ENCODE results near the gene LFNG. TPM values are rescaled to one million over a fixed set of nuclear protein-coding genes. Genes with fewer than 3 reads are reported as not detected.
A peak's percentile ranks its signal among the peaks of the same experiment; 100 is the strongest.

LFNG gene
- total and polyA plus RNA-seq, 8 donors: 5.2 to 59.2 (median 11.0) TPM

DNA sequence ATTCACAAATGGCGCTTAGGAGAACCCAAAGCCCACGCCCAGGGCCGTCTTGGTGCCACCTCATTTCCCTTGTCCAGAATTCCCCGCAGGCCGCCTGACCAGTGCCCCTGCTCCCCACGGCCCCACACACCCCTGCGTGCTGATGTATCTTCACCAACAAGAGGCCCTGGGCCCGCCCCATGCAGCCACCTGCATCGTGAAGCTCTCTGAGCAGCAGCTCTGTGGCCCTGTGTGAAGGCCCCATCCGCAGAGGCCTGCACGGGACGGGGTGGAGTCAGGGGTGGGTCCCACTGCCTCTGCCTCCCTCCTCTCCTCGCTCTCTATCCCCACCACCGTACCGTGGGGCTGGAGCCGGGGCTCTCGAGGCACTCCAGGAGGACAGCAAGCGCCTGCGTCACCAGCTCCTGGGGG, 21.1 kb downstream of the LFNG start:
- Histone ChIP-seq H3K27ac (no peak overlapping the region), H3K4me3 (no peak overlapping the region), H3K36me3 (peaks cover 0 to 81% of the 10 kb centered on the region in 2 donors), H3K27me3 (no peaks in the 10 kb centered on the region), H3K9me3 (no peaks in the 10 kb centered on the region), H3K4me1 (no peaks in the 10 kb centered on the region)
- ATAC-seq: no peak
- intact Hi-C loops (cut with DNase I): no loop called here
- TF ChIP-seq, protein P1, sequence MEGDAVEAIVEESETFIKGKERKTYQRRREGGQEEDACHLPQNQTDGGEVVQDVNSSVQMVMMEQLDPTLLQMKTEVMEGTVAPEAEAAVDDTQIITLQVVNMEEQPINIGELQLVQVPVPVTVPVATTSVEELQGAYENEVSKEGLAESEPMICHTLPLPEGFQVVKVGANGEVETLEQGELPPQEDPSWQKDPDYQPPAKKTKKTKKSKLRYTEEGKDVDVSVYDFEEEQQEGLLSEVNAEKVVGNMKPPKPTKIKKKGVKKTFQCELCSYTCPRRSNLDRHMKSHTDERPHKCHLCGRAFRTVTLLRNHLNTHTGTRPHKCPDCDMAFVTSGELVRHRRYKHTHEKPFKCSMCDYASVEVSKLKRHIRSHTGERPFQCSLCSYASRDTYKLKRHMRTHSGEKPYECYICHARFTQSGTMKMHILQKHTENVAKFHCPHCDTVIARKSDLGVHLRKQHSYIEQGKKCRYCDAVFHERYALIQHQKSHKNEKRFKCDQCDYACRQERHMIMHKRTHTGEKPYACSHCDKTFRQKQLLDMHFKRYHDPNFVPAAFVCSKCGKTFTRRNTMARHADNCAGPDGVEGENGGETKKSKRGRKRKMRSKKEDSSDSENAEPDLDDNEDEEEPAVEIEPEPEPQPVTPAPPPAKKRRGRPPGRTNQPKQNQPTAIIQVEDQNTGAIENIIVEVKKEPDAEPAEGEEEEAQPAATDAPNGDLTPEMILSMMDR (IDR thresholded peaks at IDR 0.05): no peak
- peak in 1 of 4 donors; percentile 77 for DNase-seq

DNA sequence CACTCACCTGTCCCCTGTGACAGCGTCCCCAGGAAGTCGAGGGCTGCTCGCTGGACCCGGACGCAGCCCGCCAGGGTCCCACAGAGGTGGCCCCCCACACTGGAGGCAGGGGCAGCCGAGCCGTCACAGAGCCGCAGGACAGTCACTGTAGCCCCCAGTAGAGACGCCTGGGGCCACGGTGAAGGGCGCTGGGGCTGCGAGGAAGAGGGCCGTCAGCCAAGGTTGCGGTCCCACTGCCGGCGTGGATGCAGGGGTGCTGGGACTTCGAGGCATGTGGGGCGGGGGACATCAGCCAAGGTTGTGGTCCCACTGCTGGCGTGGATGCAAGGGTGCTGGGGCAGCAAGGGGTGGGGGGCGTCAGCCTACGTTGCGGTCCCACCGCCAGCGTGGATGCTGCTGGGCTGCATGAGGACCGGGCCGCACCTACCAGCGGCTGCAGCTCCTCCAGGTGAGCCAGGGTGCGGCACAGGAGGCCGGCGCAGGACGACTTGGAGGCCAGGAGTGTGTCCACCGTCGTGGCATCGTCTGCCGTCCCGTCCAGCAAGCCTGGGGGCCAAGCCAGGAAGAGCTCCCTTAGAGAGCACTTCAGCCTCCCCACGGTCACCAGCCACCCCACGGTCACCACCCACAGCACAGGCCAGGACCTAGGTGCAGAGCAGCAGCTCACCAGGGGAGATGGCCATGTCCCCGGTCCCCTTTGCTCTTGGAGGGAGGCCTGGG, 21.9 kb downstream of the LFNG start:
- Histone ChIP-seq H3K4me3 (no peak overlapping the region), H3K27me3 (no peaks in the 10 kb centered on the region), H3K36me3 (peaks cover 0 to 89% of the 10 kb centered on the region in 2 donors), H3K9me3 (no peaks in the 10 kb centered on the region), H3K4me1 (no peaks in the 10 kb centered on the region), H3K27ac (no peak overlapping the region)
- intact Hi-C loops (cut with DNase I): no loop called here
- ATAC-seq (no peak), DNase-seq (peak in 2 of 4 donors; percentile 31 to 76)
- TF ChIP-seq, protein P1 (IDR thresholded peaks at IDR 0.05): no peak

DNA sequence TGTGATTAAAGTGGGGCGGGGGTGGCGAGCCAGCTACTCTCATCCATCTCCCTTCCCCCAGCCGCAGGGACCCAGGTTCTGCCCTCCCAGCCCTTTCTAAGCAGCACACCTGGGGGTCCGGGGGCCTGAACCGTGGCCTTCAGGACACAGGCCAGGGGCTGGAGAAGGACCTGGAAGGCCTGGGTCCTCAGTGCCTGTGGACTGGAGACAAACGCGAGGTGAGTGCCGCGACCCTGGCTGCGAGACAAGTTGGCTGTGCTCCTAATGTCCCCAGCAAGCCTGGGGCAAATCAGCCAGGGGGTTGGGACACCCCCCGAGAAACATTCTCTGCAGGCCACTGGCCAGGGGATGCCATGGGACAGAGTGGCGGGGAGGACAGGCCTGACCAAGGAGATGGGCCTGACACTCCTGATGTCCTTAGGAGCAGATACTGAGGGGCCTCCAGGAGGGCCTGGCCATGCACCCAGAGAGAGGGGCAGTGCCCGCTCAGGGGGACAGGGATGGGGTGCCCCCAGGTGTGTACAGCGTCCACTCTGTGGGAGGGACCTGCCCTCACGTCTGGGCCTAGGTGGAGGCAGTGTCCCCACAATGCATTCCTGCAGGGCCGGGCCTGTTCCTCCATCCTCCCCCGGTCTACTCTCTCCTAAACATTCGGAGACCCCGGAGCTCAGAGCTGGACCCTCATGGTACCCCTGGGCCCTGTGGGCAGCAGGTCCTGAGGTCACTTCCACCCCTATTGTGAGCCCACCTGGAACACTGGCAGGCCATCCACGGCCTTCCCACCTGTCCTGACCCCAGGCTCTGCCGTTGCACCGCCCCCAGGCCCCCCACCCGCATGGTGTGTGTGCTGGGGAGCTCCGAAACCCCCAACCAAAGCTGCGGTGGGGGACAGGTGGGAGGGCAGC, 22.7 kb downstream of the LFNG start:
- no peak for ATAC-seq
- H3K27ac ChIP-seq: no peak overlapping the region
- H3K4me3 ChIP-seq: no peak overlapping the region
- intact Hi-C loops (cut with DNase I): no loop called here
- DNase-seq: peak in 2 of 4 donors; percentile 25 to 65
- H3K27me3 ChIP-seq: no peaks in the 10 kb centered on the region
- no peaks in the 10 kb centered on the region for H3K9me3 ChIP-seq
- TF ChIP-seq, protein P1 (IDR thresholded peaks at IDR 0.05): no peak
- no peaks in the 10 kb centered on the region for H3K4me1 ChIP-seq
- peaks cover 0 to 97% of the 10 kb centered on the region in 2 donors for H3K36me3 ChIP-seq

DNA sequence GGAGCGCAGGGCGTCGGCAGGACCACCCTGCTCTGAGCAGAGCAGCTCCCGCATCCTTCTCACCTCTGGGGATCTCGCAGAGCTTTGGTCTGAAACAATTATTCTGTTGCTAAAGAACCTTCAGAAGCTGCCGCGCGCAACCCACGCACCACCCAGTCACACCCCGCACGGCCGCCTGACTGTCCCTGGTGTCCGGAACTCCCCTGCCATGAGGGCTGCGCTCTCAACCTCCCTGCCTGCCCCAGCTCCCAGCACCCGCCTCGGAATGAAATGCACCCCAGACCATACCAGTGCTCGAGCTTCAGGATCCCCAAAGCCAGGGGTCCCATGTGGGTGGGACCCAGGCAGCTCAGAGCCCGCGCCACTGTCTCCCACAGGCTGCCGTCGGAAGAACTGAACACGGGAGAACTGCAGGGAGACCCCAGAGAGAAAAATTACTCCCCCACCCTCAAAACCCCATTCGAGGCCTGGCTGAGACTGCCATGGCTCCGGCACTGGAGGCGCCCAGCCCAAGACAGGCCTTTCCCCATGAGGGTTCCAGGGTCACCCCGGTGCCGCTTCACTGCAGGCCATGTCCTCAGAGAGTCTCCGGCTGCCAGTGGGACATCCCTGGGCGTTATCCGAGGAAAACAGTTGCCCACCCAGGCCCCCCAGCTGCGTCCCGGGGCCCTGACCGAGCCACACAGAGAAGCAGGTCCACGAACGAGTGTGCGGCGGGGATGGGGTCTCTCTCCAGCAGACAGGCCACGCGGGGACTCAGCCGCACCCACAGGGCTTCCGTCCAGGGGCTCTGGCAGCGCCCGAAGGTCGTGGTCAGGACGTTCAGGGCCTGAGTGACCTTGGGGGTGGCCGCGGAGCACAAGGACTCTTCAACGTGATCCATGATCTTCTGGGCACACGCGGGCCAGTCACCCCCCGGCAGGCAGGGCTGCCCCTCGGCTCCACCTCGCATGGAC, 23.6 kb downstream of the LFNG start:
- TF ChIP-seq, protein P1 (IDR thresholded peaks at IDR 0.05): no peak
- Histone ChIP-seq H3K4me3 (no peak overlapping the region), H3K27ac (no peak overlapping the region), H3K4me1 (no peaks in the 10 kb centered on the region), H3K9me3 (no peaks in the 10 kb centered on the region), H3K36me3 (peaks cover 0 to 100% of the 10 kb centered on the region in 2 donors), H3K27me3 (no peaks in the 10 kb centered on the region)
- peak in 2 of 4 donors; percentile 29 to 78 for DNase-seq
- intact Hi-C loops (cut with DNase I): no loop called here
- no peak for ATAC-seq

Measured in left lung (tissue), 10 donors.